H1 (cell line): Measurements from ENCODE around the gene CPED1. TPM values are rescaled to one million over a fixed set of nuclear protein-coding genes. Genes with fewer than 3 reads are reported as not detected.

ENCODE experiments used
- CTCF ChIA-PET: fragments of 300-600 bp; sonication (Branson Sonifier 250); formaldehyde crosslinking; loops from one replicate; lab custom pipeline; 2021; ENCODE audit not compliant: partially characterized antibody; lab: Charles Lee
- POLR2A ChIA-PET: fragments of 300-600 bp; sonication (Branson Sonifier 250); formaldehyde crosslinking; loops from one replicate; lab custom pipeline; 2021; ENCODE audit warnings: inconsistent platforms; ENCODE audit not compliant: partially characterized antibody; lab: Charles Lee
- DNase-seq, 2 experiments: peaks; one replicate each; pipeline versions ENCODE4 v3.0.0 to v3.0.0-alpha.2; 2010 to 2022; ENCODE audit warnings: low spot score in 2 of 2, low read depth in 1 of 2, mixed read lengths in 1 of 2
- FAIRE-seq: peaks from 2 replicates; lab custom pipeline; 2011; peaks lifted over from hg19 to GRCh38; lab: Jason Lieb, UNC
- H2AFZ ChIP-seq: 2 replicates; pipeline ENCODE4 v1.8.1; 2012; ENCODE audit warnings: low read length, inconsistent platforms
- H2AK5ac ChIP-seq: 2 replicates; pipeline ENCODE4 v1.6.1; 2013; ENCODE audit warnings: low read depth, low read length
- H2BK120ac ChIP-seq: replicated peaks from 2 replicates; pipeline ENCODE3; 2013; ENCODE audit warnings: low read depth, low read length, inconsistent platforms
- H2BK12ac ChIP-seq: 2 replicates; pipeline ENCODE4 v1.6.1; 2013; ENCODE audit warnings: low read depth, low read length
- H2BK15ac ChIP-seq: 2 replicates; pipeline ENCODE4 v1.6.1; 2013; ENCODE audit warnings: low read length
- H2BK20ac ChIP-seq: 2 replicates; pipeline ENCODE4 v1.6.1; 2013; ENCODE audit warnings: low read length
- H2BK5ac ChIP-seq: 2 replicates; pipeline ENCODE4 v1.6.1; 2013; ENCODE audit warnings: low read depth, low read length
- H3K14ac ChIP-seq: 2 replicates; pipeline ENCODE4 v1.6.1; 2013; ENCODE audit warnings: inconsistent platforms; ENCODE audit not compliant: insufficient read length
- H3K18ac ChIP-seq: 2 replicates; pipeline ENCODE4 v1.6.1; 2013; ENCODE audit warnings: low read length; ENCODE audit errors: extremely low read depth
- H3K23ac ChIP-seq: 2 replicates; pipeline ENCODE4 v1.6.1; 2013; ENCODE audit warnings: inconsistent platforms; ENCODE audit not compliant: insufficient read length
- H3K23me2 ChIP-seq: 2 replicates; pipeline ENCODE4 v1.6.1; 2013; ENCODE audit warnings: low read depth, low read length
- H3K27ac ChIP-seq: 2 replicates; pipeline ENCODE4 v1.6.1; 2011; ENCODE audit warnings: low read depth, low read length, inconsistent platforms
- H3K27me3 ChIP-seq, 4 experiments: replicated peaks in 1 of 4; 1 replicate in 1 of 4; 2 replicates in 3 of 4; pipeline versions ENCODE4 v1.6.1 to v1.8.1; 2011 to 2013; ENCODE audit warnings: low read length in 3 of 4, mild to moderate bottlenecking in 3 of 4, inconsistent platforms in 2 of 4, mixed read lengths in 2 of 4, moderate library complexity in 1 of 4; ENCODE audit not compliant: control insufficient read depth in 3 of 4, insufficient read depth in 3 of 4; ENCODE audit errors: extremely low read depth in 1 of 4
- H3K36me3 ChIP-seq, 4 experiments: 2 replicates each; pipeline versions ENCODE4 v1.6.1 to v1.8.1; 2011 to 2013; ENCODE audit warnings: mild to moderate bottlenecking in 4 of 4, low read length in 3 of 4, moderate library complexity in 2 of 4, control low read depth in 1 of 4, inconsistent platforms in 1 of 4; ENCODE audit not compliant: insufficient read depth in 4 of 4, control insufficient read depth in 2 of 4
- H3K4ac ChIP-seq: replicated peaks from 2 replicates; pipeline ENCODE3; 2013; ENCODE audit warnings: low read length, low read depth, mixed read lengths, inconsistent platforms; ENCODE audit not compliant: insufficient read length
- H3K4me1 ChIP-seq, 4 experiments: replicated peaks in 1 of 4; 1 replicate in 1 of 4; 2 replicates in 3 of 4; pipeline versions ENCODE4 v1.6.1 to v1.8.1; 2011 to 2013; ENCODE audit warnings: low read length in 3 of 4, inconsistent platforms in 2 of 4, mixed read lengths in 1 of 4; ENCODE audit not compliant: insufficient read depth in 4 of 4, control insufficient read depth in 3 of 4
- H3K4me2 ChIP-seq, 2 experiments: 2 replicates each; pipeline versions ENCODE4 v1.6.1 to v1.8.1; 2011 to 2013; ENCODE audit warnings: low read depth in 2 of 2, low read length in 2 of 2, control low read depth in 1 of 2, inconsistent platforms in 1 of 2, mild to moderate bottlenecking in 1 of 2; ENCODE audit not compliant: insufficient read depth in 1 of 2
- H3K4me3 ChIP-seq, 4 experiments: fragments of 200-600, 300-600 bp in 1 of 4; sonication (generic), shearing (Covaris generic), sonication (Bioruptor Twin) in 1 of 4; 2 replicates each; pipeline versions ENCODE4 v1.5.1 to v1.8.1; 2011 to 2016; ENCODE audit warnings: low read length in 4 of 4, low read depth in 3 of 4, control low read depth in 2 of 4, inconsistent platforms in 2 of 4, mild to moderate bottlenecking in 2 of 4, mixed read lengths in 1 of 4, moderate library complexity in 1 of 4; ENCODE audit not compliant: insufficient read depth in 2 of 4; ENCODE audit errors: extremely low read depth in 1 of 4
- H3K56ac ChIP-seq: replicated peaks from 2 replicates; pipeline ENCODE3; 2013; ENCODE audit warnings: low read depth, mild to moderate bottlenecking, mixed read lengths, low read length, inconsistent platforms; ENCODE audit not compliant: insufficient read length
- H3K79me1 ChIP-seq: 2 replicates; pipeline ENCODE4 v1.6.1; 2013; ENCODE audit warnings: low read depth, low read length, control low read depth
- H3K79me2 ChIP-seq, 2 experiments: 2 replicates each; pipeline versions ENCODE4 v1.6.1 to v1.8.1; 2012 to 2013; ENCODE audit warnings: low read length in 2 of 2, mild to moderate bottlenecking in 2 of 2, inconsistent platforms in 1 of 2; ENCODE audit not compliant: insufficient read depth in 2 of 2, control insufficient read depth in 1 of 2
- H3K9ac ChIP-seq, 4 experiments: replicated peaks in 1 of 4; 1 replicate in 1 of 4; 2 replicates in 3 of 4; pipeline versions ENCODE4 v1.6.1 to v1.8.1; 2011 to 2013; ENCODE audit warnings: low read depth in 3 of 4, low read length in 3 of 4, control low read depth in 2 of 4, mild to moderate bottlenecking in 2 of 4, moderate library complexity in 2 of 4, inconsistent platforms in 1 of 4; ENCODE audit errors: extremely low read depth in 1 of 4
- H3K9me3 ChIP-seq, 2 experiments: 2 replicates each; pipeline versions ENCODE4 v1.6.1 to v1.8.1; 2012 to 2013; ENCODE audit warnings: mild to moderate bottlenecking in 2 of 2, moderate library complexity in 2 of 2, control low read depth in 1 of 2, inconsistent platforms in 1 of 2, low read depth in 1 of 2, low read length in 1 of 2, mixed read lengths in 1 of 2; ENCODE audit not compliant: insufficient read depth in 2 of 2
- H4K20me1 ChIP-seq, 2 experiments: replicated peaks in 1 of 2; 2 replicates each; pipeline versions ENCODE3 to v1.8.1; 2011 to 2013; ENCODE audit warnings: inconsistent platforms in 2 of 2, low read length in 2 of 2, mild to moderate bottlenecking in 1 of 2; ENCODE audit not compliant: insufficient read depth in 2 of 2, control insufficient read depth in 1 of 2
- H4K5ac ChIP-seq: 2 replicates; pipeline ENCODE4 v1.6.1; 2013; ENCODE audit warnings: low read length, low read depth, mixed read lengths, inconsistent platforms; ENCODE audit not compliant: insufficient read length
- H4K8ac ChIP-seq: 2 replicates; pipeline ENCODE4 v1.8.0; 2013; ENCODE audit warnings: mild to moderate bottlenecking, moderate library complexity, low read length, inconsistent platforms; ENCODE audit not compliant: insufficient read depth; ENCODE audit errors: extremely low read depth
- H4K91ac ChIP-seq: replicated peaks from 2 replicates; pipeline ENCODE3; 2013; ENCODE audit warnings: low read length, mixed read lengths, inconsistent platforms; ENCODE audit not compliant: insufficient read length
- BRCA1 ChIP-seq: IDR thresholded peaks from 2 replicates; pipeline ENCODE4 v1.6.1; 2012; ENCODE audit warnings: low read depth, low read length, improper control_type of control experiment
- CBX8 ChIP-seq: fragments of 300-800, 300-1000 bp; sonication (generic); IDR thresholded peaks from 2 replicates; pipeline ENCODE4 v1.7.1; 2016; ENCODE audit warnings: low read depth, low read length, borderline replicate concordance
- JUN ChIP-seq: IDR thresholded peaks from 2 replicates; pipeline ENCODE4 v1.6.1; 2011; ENCODE audit warnings: low read depth, mild to moderate bottlenecking, improper control_type of control experiment, low read length
- KDM4A ChIP-seq: IDR thresholded peaks from one replicate; pipeline ENCODE4 v1.7.1; 2012; ENCODE audit warnings: low read depth, mild to moderate bottlenecking, moderate library complexity, low read length, inconsistent platforms; ENCODE audit not compliant: severe bottlenecking
- POLR2AphosphoS5 ChIP-seq: IDR thresholded peaks from 2 replicates; pipeline ENCODE4 v1.6.1; 2011; ENCODE audit warnings: low read depth, low read length
- POU5F1 ChIP-seq: IDR thresholded peaks from 2 replicates; pipeline ENCODE4 v1.6.1; 2011; ENCODE audit warnings: low read depth, mild to moderate bottlenecking, low read length, moderate library complexity
- RXRA ChIP-seq: IDR thresholded peaks from 2 replicates; pipeline ENCODE4 v1.6.1; 2011; ENCODE audit warnings: low read depth, mild to moderate bottlenecking, low read length, moderate library complexity; ENCODE audit not compliant: insufficient read depth
- TAF1 ChIP-seq: IDR thresholded peaks from 2 replicates; pipeline ENCODE4 v1.6.1; 2011; ENCODE audit warnings: mild to moderate bottlenecking, low read depth, low read length
- TBP ChIP-seq: IDR thresholded peaks from 2 replicates; pipeline ENCODE4 v1.6.1; 2011; ENCODE audit warnings: low read depth, low read length, improper control_type of control experiment
- polyA plus RNA-seq, 7 experiments: library from polyadenylated mRNA; depleted of rRNA in 3 of 7; stranded (reverse) in 5 of 7; unstranded in 2 of 7; fragments of >200 nt in 5 of 7; fragments of 200-250 nt in 2 of 7; gene quantifications; 1 replicate in 5 of 7; 2 replicates in 1 of 7; 4 replicates in 1 of 7; pipeline versions ENCODE4 v1.2.1 to v1.2.3, GENCODE V29; 2011 to 2013; ENCODE audit warnings: missing spikeins in 2 of 7, mixed read lengths in 2 of 7
- total RNA-seq: library from RNA; stranded (reverse); fragmentation: NEBNext Ultra II Directional; extraction: Animal tissue kit (Norgen Biotek cat#: 25700); gene quantifications from 2 replicates; pipeline ENCODE4 v1.2.1, GENCODE V29; 2021

The CPED1 gene
- total and polyA plus RNA-seq, 2 of the 8 experiments (the other 6 are each of a cell fraction or from before 2014, with no cell fraction given): 0.08 to 0.39 TPM

GRCh38 chr7:121023194-121023593 is 34.7 kb downstream of the CPED1 start:
- Histone ChIP-seq H2BK5ac (no peak overlapping the region), H4K20me1 (no peaks in the 10 kb centered on the region), H3K56ac (no peak overlapping the region), H3K4me3 (no peak overlapping the region), H2AK5ac (no peak overlapping the region), H3K79me1 (no peaks in the 10 kb centered on the region), H3K18ac (no peak overlapping the region), H3K4me2 (no peak overlapping the region), H2BK12ac (no peak overlapping the region), H3K9me3 (no peaks in the 10 kb centered on the region), H4K8ac (no peak overlapping the region), H3K27me3 (no peaks in the 10 kb centered on the region), H3K36me3 (no peaks in the 10 kb centered on the region), H3K4me1 (peaks cover 0 to 6% (median 0%) of the 10 kb centered on the region in 4 experiments; a peak in 2 of 7 replicates), H2BK15ac (no peak overlapping the region), H3K27ac (no peak overlapping the region), H4K91ac (no peak overlapping the region)
- CTCF ChIA-PET: no interaction called here
- DNase-seq (no peak), FAIRE-seq (no peak)
- POLR2A ChIA-PET: no interaction called here
- TF ChIP-seq JUN (no peak), POLR2AphosphoS5 (no peak), BRCA1 (no peak), POU5F1 (no peak), TBP (no peak), KDM4A (no peak), TAF1 (no peak), RXRA (no peak), CBX8 (no peak)
- TF ChIP-seq, all 59 proteins: peak for 0
- Histone ChIP-seq H2BK120ac (no peak overlapping the region), H2BK20ac (no peak overlapping the region), H4K5ac (no peak overlapping the region), H3K14ac (no peak overlapping the region), H2AFZ (0 out of 2 replicates have a peak overlapping the region, but pooled peaks have one; percentile 5), H3K79me2 (no peaks in the 10 kb centered on the region), H3K9ac (no peak overlapping the region), H3K23ac (no peak overlapping the region), H3K4ac (no peak overlapping the region), H3K23me2 (no peaks in the 10 kb centered on the region)
